ENCODE data around the gene GPC6. TPM values are rescaled to one million over a fixed set of nuclear protein-coding genes. Genes with fewer than 3 reads are reported as not detected.

Gene GPC6
- total and polyA plus RNA-seq, 4 donors, result 5.9 to 29.1 (median 18.2) TPM

GRCh38 chr13:93984876-93985275 is 758.3 kb downstream of the GPC6 start:
- H3K36me3 ChIP-seq (ENCODE audit: control insufficient read depth in 4 of 4, insufficient read depth in 3 of 4, low read depth in 1 of 4, low read length in 3 of 4), result no peaks in the 10 kb centered on the region
- WGBS, result 95% methylated on average over 5 of the region's 5 CpGs
- no peaks in the 10 kb centered on the region for H3K4me1 ChIP-seq (ENCODE audit: control insufficient read depth in 4 of 4, insufficient read depth in 4 of 4, low read length in 3 of 4)
- no peak overlapping the region for H3K9ac ChIP-seq (ENCODE audit: low read depth in 1 of 2, low read length in 2 of 2)
- H3K27me3 ChIP-seq (ENCODE audit: control insufficient read depth in 4 of 4, insufficient read depth in 4 of 4, low read length in 3 of 4), result no peaks in the 10 kb centered on the region
- no peak overlapping the region for H3K4me3 ChIP-seq (ENCODE audit: low read depth in 1 of 3, low read length in 3 of 3)
- DNase-seq (ENCODE audit: low spot score), result no peak
- TF ChIP-seq RAD21 (IDR thresholded peaks at IDR 0.05), result no peak
- no peak for TF ChIP-seq ATF3 (IDR thresholded peaks at IDR 0.05)
- no peak for TF ChIP-seq EGR1 (IDR thresholded peaks at IDR 0.05; ENCODE audit: low read depth in 2 of 2)
- TF ChIP-seq CTCF (IDR thresholded peaks at IDR 0.05; ENCODE audit: low read depth, low read length, missing input control), result no peak
- TF ChIP-seq SP1 (IDR thresholded peaks at IDR 0.05), result no peak
- TF ChIP-seq TAF1 (conservative IDR thresholded peaks at IDR 0.05), result no peak
- TF ChIP-seq HNF4A (conservative IDR thresholded peaks at IDR 0.05), result no peak
- TF ChIP-seq REST (IDR thresholded peaks at IDR 0.05), result no peak
- no peak for TF ChIP-seq FOXA1 (IDR thresholded peaks at IDR 0.05)
- TF ChIP-seq ZBTB33 (IDR thresholded peaks at IDR 0.05), result no peak
- H3K9me3 ChIP-seq (ENCODE audit: control insufficient read depth in 4 of 4, low read length in 3 of 4), result no peaks in the 10 kb centered on the region
- no peak overlapping the region for H3K27ac ChIP-seq (ENCODE audit: low read depth in 1 of 2, low read length in 2 of 2)

GRCh38 chr13:93987458-93987857 is 760.9 kb downstream of the GPC6 start:
- Histone ChIP-seq H3K4me3 (ENCODE audit: low read depth in 1 of 3, low read length in 3 of 3) (no peak overlapping the region), H3K4me1 (ENCODE audit: control insufficient read depth in 4 of 4, insufficient read depth in 4 of 4, low read length in 3 of 4) (no peaks in the 10 kb centered on the region), H3K9me3 (ENCODE audit: control insufficient read depth in 4 of 4, low read length in 3 of 4) (no peaks in the 10 kb centered on the region), H3K9ac (ENCODE audit: low read depth in 1 of 2, low read length in 2 of 2) (no peak overlapping the region), H3K27ac (ENCODE audit: low read depth in 1 of 2, low read length in 2 of 2) (no peak overlapping the region), H3K36me3 (ENCODE audit: control insufficient read depth in 4 of 4, insufficient read depth in 3 of 4, low read depth in 1 of 4, low read length in 3 of 4) (no peaks in the 10 kb centered on the region), H3K27me3 (ENCODE audit: control insufficient read depth in 4 of 4, insufficient read depth in 4 of 4, low read length in 3 of 4) (no peaks in the 10 kb centered on the region)
- no peak for DNase-seq (ENCODE audit: low spot score)
- TF ChIP-seq REST (IDR thresholded peaks at IDR 0.05) (no peak), HNF4A (conservative IDR thresholded peaks at IDR 0.05) (no peak), ATF3 (IDR thresholded peaks at IDR 0.05) (no peak), RAD21 (IDR thresholded peaks at IDR 0.05) (no peak), TAF1 (conservative IDR thresholded peaks at IDR 0.05) (no peak), JUND (IDR thresholded peaks at IDR 0.05) (no peak), NR2F2 (IDR thresholded peaks at IDR 0.05) (no peak), GABPA (IDR thresholded peaks at IDR 0.05 in 1 of 2, conservative IDR thresholded peaks at IDR 0.05 in 1 of 2) (no peak), ZBTB33 (IDR thresholded peaks at IDR 0.05) (no peak), YY1 (IDR thresholded peaks at IDR 0.05) (no peak), MAX (IDR thresholded peaks at IDR 0.05) (no peak), SP1 (IDR thresholded peaks at IDR 0.05) (no peak), EGR1 (IDR thresholded peaks at IDR 0.05; ENCODE audit: low read depth in 2 of 2) (no peak), FOXA1 (IDR thresholded peaks at IDR 0.05) (no peak), FOXA2 (IDR thresholded peaks at IDR 0.05) (no peak)

All from liver (tissue), 9 donors.